ENCODE measurements around the gene AASS.

DNA sequence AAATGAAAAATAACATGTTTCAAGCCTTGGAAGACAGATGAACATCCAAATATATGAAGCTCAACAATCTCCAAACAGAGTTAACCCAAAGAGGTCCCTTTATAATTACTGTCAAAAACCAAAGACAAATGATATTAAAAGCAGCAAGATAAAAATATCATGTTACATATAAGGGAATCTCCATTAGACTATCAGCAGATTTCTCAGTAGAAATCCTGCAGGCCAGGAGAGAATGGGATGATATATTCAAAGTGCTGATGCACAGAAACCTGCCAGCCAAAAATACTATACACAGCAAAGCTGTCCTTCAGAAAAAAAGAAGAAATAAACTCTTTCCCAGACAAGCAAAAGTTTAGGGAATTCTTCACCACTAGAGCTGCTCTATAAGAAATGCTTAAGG, 41.0 kb downstream of the AASS start:
- no peak for TF ChIP-seq SCRT1 (tag by site-specific recombination; IDR thresholded peaks at IDR 0.05; ENCODE audit: borderline replicate concordance)
- no peak for TF ChIP-seq ZNF112 (tag by site-specific recombination; IDR thresholded peaks at IDR 0.05)
